DMS79 treated with DMSO at 0.1 percent for 48 hours (cell line): ENCODE results near the gene LSM14B.
"Not testable (repeated sequence)": the region's sequence is repeated elsewhere in the genome, so short reads cannot be mapped to it uniquely, and the experiment has no call there.

ENCODE experiments used
- DNase-seq: peaks from one replicate; lab custom pipeline; 2025; lab: John Stamatoyannopoulos, UW

LSM14B gene

DNA sequence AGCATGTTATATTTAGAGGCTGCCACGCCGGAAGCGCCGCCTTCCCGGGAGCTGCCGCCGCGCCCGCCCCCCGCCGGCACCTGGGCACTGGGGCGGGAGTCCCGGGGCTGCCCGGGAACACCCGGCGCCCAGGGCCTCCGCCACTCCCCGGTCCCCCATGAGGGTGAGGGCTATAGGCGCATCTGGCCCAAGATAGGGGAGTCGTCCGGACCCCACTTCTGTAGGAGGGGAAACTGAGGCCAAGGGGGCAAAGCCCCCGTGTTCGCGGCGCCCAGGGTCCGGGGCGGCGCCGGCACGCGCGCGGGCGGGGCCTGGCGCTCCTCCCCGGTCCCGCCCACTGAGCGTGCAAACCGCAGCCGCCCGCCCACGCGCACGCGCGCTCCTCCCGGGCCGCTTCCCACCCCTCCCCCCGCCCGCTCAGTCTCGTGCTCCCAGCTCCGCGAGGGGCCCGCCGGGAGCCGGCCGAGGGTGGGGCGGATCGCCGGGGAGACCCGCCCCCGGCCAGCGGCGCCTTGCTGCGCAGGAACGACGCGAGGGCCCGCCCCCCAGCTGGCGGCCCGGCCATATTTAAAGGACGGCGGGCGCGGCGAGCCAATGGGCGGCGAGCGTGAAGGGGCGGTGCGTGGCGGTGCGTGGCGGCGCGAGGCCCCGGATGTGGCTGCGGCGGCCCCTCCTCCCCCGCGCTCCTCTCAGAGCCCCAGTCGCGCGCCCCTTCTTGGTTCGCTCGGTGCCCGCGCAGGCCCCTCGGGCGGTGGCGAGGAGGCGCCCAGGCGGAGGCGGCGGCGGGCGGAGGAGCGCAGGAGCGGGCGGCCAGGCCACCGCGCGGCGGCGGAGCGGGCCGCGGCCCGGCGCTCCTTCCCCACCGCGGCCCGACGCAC is at the start of gene LSM14B:
Gene LSM14B, plus strand, starts transcription at position 700 of the 878 bp plus-strand sequence. CDS start 192 bp downstream, outside the sequence.
- DNase-seq, result peak; percentile 93

DNA sequence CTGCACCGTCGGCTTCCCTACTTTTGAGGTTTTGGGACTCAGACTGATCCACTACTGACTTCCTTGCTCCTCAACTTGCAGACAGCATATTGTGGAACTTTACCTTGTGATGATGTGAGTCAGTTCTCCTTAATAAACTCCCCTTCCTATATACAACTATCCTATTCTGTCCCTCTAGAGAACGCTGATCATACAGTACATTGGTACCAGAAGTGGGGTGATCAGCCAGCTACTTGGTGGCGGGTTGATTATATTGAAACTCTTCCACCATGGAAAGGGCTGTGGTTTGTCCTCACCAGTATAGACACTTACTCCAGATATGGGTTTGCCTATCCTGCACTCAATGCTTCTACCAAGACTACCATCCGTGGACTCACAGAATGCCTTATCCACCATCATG is 49.0 kb upstream of the LSM14B start:
- DNase-seq, result no peak

DNA sequence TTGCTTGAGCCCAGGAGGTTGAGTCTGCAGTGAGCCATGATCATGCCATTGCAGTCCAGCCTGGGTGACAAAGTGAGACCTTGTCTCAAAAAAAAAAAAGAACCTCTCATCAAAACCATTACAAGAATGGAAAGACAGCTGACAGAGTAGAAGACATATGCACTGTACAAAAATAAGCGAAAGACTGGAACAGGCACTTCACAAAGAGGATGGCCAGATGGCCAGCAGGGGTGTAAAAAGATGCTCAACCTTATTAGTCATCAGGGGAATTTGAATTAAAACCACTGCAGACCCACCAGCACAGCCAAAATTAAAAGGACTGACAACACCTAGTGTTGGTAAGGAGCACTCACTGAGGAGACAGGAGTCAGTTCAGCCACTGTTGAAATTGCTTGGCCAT is 43.1 kb upstream of the LSM14B start:
- DNase-seq, result no peak

DNA sequence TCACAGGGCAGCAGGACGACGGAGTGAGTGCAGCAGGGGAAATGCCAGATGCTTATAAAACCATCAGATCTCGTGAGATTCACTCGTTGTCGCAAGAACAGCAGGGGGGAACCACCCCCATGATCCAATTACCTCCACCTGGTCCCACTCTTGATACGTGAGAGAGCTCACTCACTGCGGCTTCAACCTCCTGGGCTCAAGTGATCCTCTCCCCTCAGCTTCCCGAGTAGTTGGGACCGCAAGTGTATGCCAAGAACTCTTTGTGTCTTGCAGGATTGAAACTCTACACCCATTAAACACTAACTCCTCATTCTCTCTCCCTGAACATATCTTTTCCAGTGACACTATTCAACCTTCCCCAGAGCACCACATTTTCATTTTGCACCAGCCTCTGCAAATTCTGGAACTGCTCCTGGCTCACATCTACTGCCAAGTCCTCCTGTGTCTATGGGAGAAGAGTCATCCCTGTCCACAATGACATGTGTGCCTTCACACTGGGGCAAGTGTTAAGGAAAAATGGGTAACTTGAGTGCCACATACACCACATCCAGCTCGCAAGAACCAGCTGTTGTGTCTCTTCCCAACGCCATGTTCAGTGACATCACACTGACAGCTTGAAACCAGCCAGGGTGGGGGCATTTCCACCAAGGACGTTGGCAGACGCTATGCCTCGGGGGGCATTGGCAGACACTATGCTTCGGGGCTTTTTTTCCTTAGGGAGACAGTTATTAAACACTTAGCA is 41.9 kb upstream of the LSM14B start:
- DNase-seq, result peak; percentile 89

DNA sequence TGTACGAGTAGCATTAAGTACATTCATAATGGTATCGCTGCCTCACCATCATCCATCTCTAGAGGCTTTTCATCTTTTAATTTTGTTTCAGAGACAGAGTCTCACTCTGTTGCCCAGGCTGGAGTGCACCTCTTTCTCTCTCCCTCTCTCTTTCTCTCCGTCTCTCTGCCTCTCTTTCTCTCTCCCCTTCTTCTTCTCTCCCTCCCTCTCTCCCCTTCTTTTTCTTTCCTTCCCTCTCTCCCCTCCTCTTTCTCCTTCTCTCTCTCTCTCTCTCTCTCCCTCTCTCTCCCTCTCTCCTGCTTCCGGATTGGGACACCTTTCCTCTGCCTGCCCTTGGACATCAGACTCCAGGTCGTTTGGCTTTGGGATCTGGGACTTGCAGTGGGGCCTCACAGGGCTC is 39.0 kb upstream of the LSM14B start:
- no peak for DNase-seq

DNA sequence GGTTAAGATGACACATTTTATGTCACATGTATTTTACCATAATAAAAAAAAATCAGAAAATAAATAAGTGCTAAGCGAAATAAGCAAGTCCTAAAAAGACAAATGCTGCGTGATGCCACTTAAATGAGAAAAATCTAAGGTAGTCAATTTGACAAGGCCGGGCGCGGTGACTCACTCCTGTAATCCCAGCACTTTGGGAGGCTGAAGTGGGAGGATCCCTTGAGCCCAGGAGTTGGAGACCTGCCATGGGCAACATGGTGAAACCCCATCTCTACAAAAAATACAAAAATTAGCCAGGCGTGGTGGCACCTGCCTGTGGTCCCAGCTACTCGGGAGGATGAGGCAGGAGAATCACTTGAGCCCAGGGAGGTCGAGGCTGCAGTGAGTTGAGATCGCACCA is 38.1 kb upstream of the LSM14B start:
- not testable (repeated sequence) for DNase-seq

DNA sequence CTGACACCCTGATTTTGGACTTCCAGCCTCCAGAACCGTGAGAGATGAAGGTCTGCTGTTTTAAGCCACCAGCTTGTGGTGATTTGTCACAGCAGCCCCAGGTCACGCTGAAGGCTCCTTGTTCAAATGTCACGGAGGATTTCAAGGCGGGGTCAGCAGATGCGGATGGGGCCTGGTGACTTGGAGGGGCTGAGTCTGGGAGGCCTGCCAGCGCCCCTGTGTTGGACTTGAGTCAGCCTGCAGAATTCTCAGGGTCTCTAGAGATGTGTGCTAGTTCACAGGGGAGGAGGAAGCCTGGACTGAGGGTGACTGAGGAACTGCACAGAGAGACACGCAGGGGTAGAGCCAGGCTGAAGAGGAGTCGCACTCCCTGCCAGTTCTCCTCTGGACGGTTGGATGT is 37.1 kb upstream of the LSM14B start:
- no peak for DNase-seq

DNA sequence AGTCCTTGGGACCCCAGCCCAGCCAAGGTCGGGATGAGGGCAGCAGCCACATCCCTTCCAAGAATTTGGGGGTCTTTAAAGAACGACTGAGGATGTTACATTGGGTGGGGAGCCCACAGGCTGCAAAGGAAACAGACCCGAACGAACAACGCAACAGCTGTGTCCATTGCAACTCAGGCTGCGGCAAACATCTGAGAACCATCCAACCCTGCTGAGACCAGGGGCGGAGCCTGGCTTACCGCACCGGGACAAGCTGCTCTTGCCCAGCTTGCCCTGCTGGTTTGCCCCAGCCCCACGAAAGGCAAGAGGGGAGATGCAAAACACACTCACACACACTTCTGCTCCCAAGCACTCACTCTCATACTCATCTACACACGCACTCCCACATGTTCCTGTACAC is 35.0 kb upstream of the LSM14B start:
- no peak for DNase-seq

DNA sequence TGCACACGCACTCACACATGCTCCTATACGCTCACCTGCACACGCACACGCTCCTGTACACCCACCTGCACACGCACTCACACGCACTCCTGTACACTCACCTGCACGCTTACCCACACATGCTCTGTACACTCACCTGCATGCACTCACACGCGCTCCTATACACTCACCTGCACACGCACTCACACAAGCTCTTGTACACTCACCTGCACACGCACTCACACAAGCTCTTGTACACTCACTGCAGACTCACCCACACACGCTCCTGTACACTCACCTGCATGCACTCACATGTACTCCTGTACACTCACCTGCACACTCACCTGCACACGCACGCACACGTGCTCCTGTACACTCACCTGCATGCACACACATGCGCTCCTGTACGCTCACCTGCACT is 34.6 kb upstream of the LSM14B start:
- no peak for DNase-seq

DNA sequence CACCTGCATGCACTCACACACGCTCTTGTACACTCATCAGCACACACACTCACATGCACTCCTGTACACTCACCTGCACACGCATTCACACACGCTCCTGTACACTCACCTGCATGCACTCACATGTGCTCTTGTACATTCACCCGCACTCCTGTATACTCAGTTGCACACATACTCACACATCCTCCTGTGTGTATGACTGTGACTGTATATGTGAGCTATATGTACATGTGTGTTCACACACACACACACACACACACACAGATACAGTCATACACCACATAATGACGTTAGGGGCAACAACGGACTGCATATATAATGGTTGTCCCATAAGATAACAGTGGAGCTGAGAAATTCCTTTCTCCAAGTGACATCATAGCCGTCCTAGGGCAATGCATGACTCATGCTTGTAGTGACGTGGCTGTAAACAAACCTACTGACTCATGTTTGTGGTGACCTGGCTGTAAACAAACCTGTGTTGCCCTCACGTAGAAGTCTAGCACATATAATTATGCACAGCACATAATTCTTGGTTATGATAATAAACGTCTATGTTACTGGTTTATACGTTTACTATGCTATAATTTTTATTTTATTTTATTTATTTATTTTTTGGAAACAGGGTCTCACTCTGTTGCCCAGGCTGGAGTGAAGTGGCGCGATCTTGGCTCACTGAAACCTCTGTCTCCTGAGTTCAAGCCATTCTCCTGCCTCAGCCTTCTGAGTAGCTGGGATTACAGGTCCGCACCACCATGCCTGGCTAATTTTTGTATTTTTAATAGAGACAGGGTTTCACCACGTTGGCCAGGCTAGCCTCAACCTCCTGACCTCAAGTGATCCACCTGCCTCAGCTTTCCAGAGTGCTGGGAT is 33.8 kb upstream of the LSM14B start:
- no peak for DNase-seq

DNA sequence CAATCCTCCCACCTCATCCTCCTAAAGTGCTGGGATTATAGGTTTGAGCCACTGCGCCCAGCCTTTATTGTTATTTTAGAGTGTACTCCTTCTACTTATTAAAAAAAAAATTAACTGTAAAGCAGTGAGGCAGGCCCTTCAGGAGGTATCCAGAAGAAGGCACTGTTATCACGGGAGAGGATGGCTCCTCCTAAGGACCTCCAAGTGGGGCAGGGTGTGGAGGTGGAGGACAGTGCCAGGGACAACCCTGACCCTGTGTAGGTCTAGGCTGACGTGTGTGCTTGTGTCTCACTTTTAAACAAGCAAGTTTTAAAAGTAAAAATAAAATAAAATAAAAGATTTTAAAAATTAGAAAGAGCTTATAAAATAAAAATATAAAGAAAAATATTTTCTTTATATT is 32.9 kb upstream of the LSM14B start:
- no peak for DNase-seq

DNA sequence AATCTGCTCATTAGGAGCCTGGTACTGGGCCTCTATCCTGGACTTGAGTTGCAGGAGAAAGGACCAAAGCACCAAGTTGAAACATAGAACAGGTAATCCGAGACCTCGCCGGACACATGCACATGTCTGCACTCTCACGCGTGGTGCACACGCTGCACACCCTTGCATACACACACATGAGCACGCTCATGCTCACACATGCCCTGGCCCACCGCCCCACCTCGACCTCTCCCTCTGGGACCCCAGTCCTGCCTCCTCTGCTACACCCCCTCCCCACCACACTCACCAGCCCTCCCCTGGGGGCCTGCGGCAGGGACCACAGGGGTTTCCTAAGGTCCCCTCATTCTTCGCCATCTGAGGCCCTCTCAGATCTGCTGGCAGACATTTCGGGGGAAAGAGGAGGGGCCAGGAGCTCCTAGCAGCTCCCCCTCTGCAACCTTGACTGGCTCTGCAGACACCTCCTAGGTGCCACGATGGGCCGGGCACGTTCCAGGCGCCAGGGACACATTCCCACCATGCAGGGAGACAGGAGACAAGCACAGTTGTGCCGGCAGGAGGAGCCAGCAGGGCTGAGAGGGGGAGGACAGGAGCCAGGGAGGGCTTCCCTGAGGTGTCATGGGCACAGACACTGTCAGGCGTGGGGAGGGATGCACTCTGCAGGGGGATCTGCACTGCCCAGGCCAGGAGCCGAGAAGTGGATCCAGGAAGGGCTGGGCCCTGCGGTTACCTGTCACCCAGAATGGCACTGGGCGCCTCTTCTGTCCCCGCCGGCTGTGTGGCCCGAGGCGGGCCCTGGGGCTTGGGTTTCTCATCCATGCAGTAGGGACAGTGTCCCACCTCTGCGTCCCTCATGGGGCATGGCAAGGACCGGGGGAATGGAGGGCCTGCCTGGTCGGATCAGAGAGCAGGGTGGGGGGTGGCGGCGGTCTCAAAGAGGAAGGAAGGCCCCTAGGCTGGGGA is 25.6 kb upstream of the LSM14B start:
- no peak for DNase-seq

DNA sequence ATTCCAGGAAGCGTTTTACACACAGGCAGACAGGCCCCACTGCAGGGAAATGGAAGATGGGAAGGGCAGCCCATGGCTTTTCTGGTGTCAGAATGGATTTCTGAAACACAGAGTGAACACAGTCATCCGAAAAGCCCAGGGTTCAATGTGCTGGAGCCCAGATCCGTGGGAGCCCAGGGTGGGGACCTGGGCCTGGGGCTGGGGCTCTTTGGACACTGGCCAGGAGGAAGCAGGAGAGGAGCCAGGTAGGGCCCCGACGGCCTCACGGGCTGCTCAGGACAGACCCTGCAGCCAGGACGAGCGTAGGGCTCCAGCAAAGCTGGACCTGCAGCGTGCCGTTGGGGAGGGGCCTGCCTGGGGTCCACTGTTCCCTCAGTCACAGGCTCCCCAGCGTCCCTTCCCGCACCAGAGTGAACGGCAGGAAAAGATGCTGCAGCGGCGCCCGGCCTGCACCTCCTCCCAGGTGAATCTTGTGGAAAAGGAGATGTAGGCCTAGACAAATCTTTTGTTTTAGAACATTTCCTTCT is 24.3 kb upstream of the LSM14B start:
- DNase-seq, result no peak

DNA sequence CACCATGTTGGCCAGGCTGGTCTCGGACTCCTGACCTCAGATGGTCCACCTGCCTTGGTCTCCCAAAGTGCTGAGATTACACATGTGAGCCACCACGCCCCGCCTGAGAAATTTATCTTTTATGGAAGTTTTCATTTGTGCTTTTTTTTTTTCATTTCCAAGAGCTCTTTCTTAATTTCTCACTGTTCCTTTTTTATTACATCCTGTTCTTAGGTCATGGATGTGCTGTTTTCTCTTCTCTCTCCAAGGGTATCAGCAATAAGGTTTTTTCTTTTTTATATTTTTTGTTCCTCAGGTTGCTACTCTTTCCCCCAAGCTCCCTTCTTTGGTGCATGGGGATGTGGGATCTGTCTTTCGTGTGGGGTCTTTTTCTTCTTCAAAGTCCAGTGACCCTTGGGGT is 21.2 kb upstream of the LSM14B start:
- DNase-seq, result no peak

DNA sequence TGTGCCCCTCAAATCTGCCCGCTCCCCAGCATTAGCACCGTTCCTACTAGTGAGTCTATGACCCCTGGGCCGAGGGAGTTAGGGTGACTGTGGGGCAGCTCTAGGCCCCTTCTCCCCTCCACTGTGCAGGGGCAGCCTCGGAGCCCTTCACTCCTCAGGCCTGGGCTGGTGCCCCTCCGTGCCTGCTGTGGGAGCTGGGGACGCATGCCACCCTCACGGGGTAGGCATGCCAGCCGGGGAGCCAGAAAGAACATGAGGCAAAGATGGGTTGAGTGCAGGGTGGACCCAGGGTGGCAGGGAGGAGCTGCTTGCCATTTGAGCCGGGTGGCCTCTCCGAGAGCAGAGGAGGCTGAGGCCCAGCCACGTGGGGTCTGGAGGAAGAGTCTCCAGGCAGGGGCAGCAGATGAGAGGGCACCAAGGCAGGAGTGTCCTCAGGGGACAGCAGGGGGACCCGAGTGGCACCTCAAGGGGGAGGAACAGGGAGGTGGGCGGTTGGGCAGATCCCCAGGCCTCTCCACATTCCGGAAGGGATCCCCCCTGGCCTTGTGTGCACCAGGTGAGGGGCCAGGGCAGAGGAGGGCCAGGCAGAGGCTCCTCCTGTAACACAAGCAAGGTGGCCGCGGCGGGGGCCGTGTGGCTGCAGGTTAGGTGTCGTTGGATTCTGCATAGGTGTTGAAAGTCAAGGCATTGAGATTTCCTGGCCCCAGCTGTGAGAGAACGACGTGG is 18.6 kb upstream of the LSM14B start:
- no peak for DNase-seq

DNA sequence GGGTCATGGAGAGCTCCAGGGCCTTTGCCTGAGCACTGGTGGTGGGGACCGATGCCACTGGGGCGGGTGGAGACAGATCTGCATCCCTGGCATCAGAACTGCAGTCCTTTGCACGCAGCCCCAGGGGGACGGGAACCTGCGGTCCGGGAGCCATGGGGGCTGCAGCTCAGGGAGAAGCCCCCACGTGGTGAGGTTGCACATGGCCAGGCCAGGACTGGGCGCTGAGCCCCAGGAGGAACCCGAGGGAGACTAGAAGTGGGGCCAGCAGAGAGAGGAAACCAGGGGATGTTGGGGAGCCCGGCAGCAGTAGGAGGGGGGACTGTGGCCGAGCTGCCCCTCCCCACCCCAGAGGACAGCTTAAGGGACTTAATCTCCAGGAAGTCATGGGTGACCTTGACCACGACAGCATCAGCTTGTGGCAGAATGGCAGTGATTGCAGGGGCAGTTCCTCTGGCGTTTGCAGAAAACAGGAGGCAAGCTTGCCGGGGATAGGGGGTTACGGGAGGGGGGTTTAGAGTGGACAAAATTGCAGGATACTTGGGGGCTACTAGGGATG is 18.0 kb upstream of the LSM14B start:
- no peak for DNase-seq

DNA sequence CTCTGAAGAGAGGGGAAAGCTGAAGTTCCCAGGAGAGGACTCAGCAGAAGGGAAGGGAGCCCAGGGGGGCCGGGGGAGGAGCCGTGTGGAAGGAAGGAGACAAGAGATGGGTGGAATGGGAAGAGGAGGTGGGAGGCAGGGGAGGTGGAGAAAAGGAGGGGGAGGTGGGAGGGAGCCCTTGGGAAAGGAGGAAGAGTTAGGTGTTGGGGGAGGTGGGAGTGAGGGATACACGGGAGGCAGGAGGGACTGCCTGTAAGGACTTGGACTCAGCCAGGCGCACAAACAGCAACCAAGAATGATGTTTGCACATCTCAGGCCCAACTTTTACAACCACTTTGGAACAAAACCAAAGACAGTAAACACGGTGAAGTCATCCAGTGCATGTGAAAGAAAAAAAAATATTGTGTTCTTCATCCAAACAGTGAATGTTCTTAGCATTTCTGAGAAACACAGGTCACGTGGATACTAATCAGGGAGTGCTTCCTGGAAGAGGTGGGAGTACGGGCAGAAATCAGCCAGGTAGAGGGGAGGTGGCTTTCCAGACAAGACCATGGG is 17.4 kb upstream of the LSM14B start:
- DNase-seq, result no peak

DNA sequence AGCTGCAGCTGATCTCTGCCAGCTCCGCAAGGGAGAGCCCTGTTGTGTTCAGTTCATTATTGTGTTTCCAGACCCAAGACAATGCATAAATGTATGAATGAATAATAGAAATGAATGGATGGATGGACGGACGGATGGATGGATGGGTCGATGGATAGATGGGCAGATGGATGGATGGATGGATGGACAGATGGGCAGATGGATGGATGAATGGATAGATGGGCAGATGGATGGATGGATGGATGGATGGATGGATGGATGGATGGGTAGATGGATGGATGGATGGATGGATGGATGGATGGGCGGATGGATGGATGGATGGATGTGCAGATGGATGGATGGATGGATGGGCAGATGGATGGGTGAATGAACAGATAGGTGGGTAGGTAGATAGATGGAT is 16.7 kb upstream of the LSM14B start:
- no peak for DNase-seq

DNA sequence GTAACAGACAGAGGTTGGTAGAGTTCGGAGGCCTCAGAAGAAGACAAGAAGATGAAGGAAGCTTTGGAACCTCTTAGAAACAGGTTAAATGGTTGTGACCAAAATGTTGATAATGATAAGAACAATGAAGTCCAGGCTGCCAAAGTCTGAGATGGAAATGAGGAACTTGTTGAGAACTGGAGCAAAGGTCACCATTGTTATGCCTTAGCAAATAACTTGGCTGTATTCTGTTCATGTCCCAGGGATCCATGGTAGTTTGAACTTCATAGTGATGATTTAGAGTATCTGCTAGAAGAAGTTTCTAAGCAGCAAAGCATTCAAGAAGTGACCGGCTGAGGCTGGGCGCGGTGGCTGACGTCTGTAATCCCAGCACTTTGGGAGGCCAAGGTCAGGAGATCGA is 11.1 kb upstream of the LSM14B start:
- DNase-seq, result no peak

DNA sequence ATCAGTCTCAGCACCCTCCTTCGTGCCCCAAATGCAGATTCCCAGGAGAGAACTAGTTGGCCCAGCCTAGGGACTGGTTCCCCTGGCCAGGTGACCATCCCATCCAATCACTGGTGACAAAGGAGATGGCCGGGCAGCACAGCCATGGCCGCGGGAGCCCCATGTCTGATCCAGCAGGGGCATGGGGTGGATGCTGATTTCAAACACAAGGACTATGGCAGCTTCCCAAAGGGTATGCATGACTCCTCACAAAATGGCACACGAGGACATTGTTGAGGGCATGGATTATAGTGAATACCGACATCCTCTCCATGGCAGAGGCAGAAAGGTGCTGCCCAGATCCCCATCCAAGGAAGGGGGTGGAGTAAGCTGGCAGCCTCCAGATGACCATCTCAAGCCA is 9.9 kb upstream of the LSM14B start:
- no peak for DNase-seq
